Dendritic cell treated with granulocyte-macrophage colony-stimulating factor and Interleukin-4, amounts not matched to agents 40 ng/mL and 50 ng/mL, for 4 days (primary cell): ENCODE results near the gene SLC30A1.

Source experiments
- H3K27ac Mint-ChIP-seq: one replicate; pipeline ENCODE4 v1.8.0; 2022; ENCODE audit warnings: mild to moderate bottlenecking, mixed read lengths
- H3K27me3 Mint-ChIP-seq: one replicate; pipeline ENCODE4 v1.8.0; 2022; ENCODE audit warnings: mild to moderate bottlenecking, mixed read lengths
- H3K36me3 Mint-ChIP-seq: one replicate; pipeline ENCODE4 v1.8.0; 2022; ENCODE audit warnings: low read depth, mixed read lengths
- H3K4me1 Mint-ChIP-seq: one replicate; pipeline ENCODE4 v1.8.0; 2022; ENCODE audit warnings: low read depth, mixed read lengths
- H3K4me3 Mint-ChIP-seq: one replicate; pipeline ENCODE4 v1.8.0; 2022; ENCODE audit warnings: mild to moderate bottlenecking, moderate library complexity, mixed read lengths
- H3K9me3 Mint-ChIP-seq: one replicate; pipeline ENCODE4 v1.8.0; 2022; ENCODE audit warnings: mixed read lengths
- intact Hi-C: fragments of 100-400 bp; cut with micrococcal nuclease; formaldehyde crosslinking; loops from one replicate; pipeline ENCODE4 v1.15.0; 2022

SLC30A1 gene

GRCh38 chr1:211524521-211524920, 54.4 kb downstream of the SLC30A1 start:
- intact Hi-C loops, result no loop called here
- peaks cover 19% of the 10 kb centered on the region for H3K4me1 Mint-ChIP-seq
- no peak overlapping the region for H3K4me3 Mint-ChIP-seq
- peaks cover 6% of the 10 kb centered on the region for H3K27me3 Mint-ChIP-seq
- H3K27ac Mint-ChIP-seq, result no peak overlapping the region
- no peaks in the 10 kb centered on the region for H3K36me3 Mint-ChIP-seq
- H3K9me3 Mint-ChIP-seq, result no peaks in the 10 kb centered on the region

GRCh38 chr1:211522804-211523203, 56.2 kb downstream of the SLC30A1 start:
- H3K27ac Mint-ChIP-seq, result no peak overlapping the region
- intact Hi-C loops, result no loop called here

More at GRCh38 chr1:211522804-211523203, 56.2 kb downstream of the SLC30A1 start:
- no peaks in the 10 kb centered on the region for H3K36me3 Mint-ChIP-seq
- H3K27me3 Mint-ChIP-seq, result peaks cover 6% of the 10 kb centered on the region
- H3K4me1 Mint-ChIP-seq, result peaks cover 16% of the 10 kb centered on the region
- no peak overlapping the region for H3K4me3 Mint-ChIP-seq
- no peaks in the 10 kb centered on the region for H3K9me3 Mint-ChIP-seq
